Neural progenitor cell (in vitro differentiated cells): ENCODE results near the gene PCNX1.

Experiments used
- CTCF ChIP-seq: fragments of 200-600 bp; sonication (generic); IDR thresholded peaks from 2 replicates; pipeline ENCODE4 v1.5.1; 2017; ENCODE audit warnings: antibody characterized with exemption, mild to moderate bottlenecking
- EZH2 ChIP-seq: fragments of 200-600 bp; sonication (generic); IDR thresholded peaks from 2 replicates; pipeline ENCODE4 v1.6.1; 2017; ENCODE audit warnings: antibody characterized with exemption, mild to moderate bottlenecking, moderate library complexity
- EZH2phosphoT487 ChIP-seq: fragments of 200-600 bp; sonication (generic); IDR thresholded peaks from 2 replicates; pipeline ENCODE4 v1.6.1; 2017; ENCODE audit warnings: antibody characterized with exemption

GRCh38 chr14:71060274-71060673, 153.0 kb downstream of the PCNX1 start:
- TF ChIP-seq EZH2, result no peak
- no peak for TF ChIP-seq CTCF
- TF ChIP-seq EZH2phosphoT487, result no peak
